HepG2 (cell line): Measurements from ENCODE around the gene UBTF. TPM values are rescaled to one million over a fixed set of nuclear protein-coding genes. Genes with fewer than 3 reads are reported as not detected.

Source experiments
- ARNTL ChIP-seq: sonication (generic); formaldehyde crosslinking; IDR thresholded peaks from 2 replicates; pipeline ENCODE4 v1.4.0; 2020; ENCODE audit warnings: mild to moderate bottlenecking, missing genetic modification reagents
- ATAD3A ChIP-seq: sonication (generic); formaldehyde crosslinking; IDR thresholded peaks from 2 replicates; pipeline ENCODE4 v1.4.0; 2020; ENCODE audit warnings: missing genetic modification reagents
- CHD4 ChIP-seq: fragments of 200-600 bp; sonication (generic); IDR thresholded peaks from 2 replicates; pipeline ENCODE4 v1.7.0; 2017; ENCODE audit warnings: mild to moderate bottlenecking, low read length, borderline replicate concordance
- FLYWCH1 ChIP-seq: sonication (generic); formaldehyde crosslinking; IDR thresholded peaks from 2 replicates; pipeline ENCODE4 v1.8.1; 2023; ENCODE audit warnings: mild to moderate bottlenecking, missing genetic modification reagents
- GPN1 ChIP-seq: sonication (generic); formaldehyde crosslinking; IDR thresholded peaks from 2 replicates; pipeline ENCODE4 v1.5.1; 2020; ENCODE audit warnings: missing genetic modification reagents, borderline replicate concordance
- HNRNPL ChIP-seq: fragments of 200-400 bp; formaldehyde crosslinking; IDR thresholded peaks from 2 replicates; pipeline ENCODE4 v1.6.1; 2017; ENCODE audit warnings: mild to moderate bottlenecking, low read depth, low read length
- JUN ChIP-seq: sonication (generic); formaldehyde crosslinking; IDR thresholded peaks from 2 replicates; pipeline ENCODE4 v1.4.0; 2020; ENCODE audit warnings: mild to moderate bottlenecking, missing genetic modification reagents
- LCORL ChIP-seq, 2 experiments: fragments of 450-650 bp in 1 of 2; sonication (generic) in 1 of 2; formaldehyde crosslinking in 1 of 2; IDR thresholded peaks; 2 replicates each; pipeline versions ENCODE4 v1.5.0 to v1.6.1; 2017 to 2020; ENCODE audit warnings: antibody characterized with exemption in 1 of 2, missing genetic modification reagents in 1 of 2
- MBD4 ChIP-seq: IDR thresholded peaks from 2 replicates; pipeline ENCODE4 v1.6.1; 2012; ENCODE audit warnings: low read length, inconsistent platforms, borderline replicate concordance
- NFRKB ChIP-seq: fragments of 450-650 bp; IDR thresholded peaks from 2 replicates; pipeline ENCODE4 v1.6.1; 2017
- NR1H2 ChIP-seq: sonication (generic); formaldehyde crosslinking; IDR thresholded peaks from 2 replicates; pipeline ENCODE4 v1.8.1; 2022; ENCODE audit warnings: low read depth, missing genetic modification reagents, borderline replicate concordance
- PTBP1 ChIP-seq: fragments of 200-400 bp; formaldehyde crosslinking; IDR thresholded peaks from 2 replicates; pipeline ENCODE4 v1.6.1; 2018; ENCODE audit warnings: low read length, low read depth; ENCODE audit not compliant: poor library complexity, severe bottlenecking
- RCOR2 ChIP-seq: IDR thresholded peaks from 2 replicates; pipeline ENCODE4 v1.6.1; 2016; ENCODE audit warnings: missing biosample characterization, missing genetic modification reagents
- REPIN1 ChIP-seq: sonication (generic); formaldehyde crosslinking; IDR thresholded peaks from 2 replicates; pipeline ENCODE4 v1.8.0; 2022; ENCODE audit warnings: missing genetic modification reagents, low read depth, mild to moderate bottlenecking, borderline replicate concordance
- SOX5 ChIP-seq: IDR thresholded peaks from 2 replicates; pipeline ENCODE4 v1.6.1; 2016; ENCODE audit warnings: borderline replicate concordance
- ZNF235 ChIP-seq: sonication (generic); formaldehyde crosslinking; IDR thresholded peaks from 2 replicates; pipeline ENCODE4 v1.8.1; 2023; ENCODE audit warnings: mild to moderate bottlenecking, missing genetic modification reagents, borderline replicate concordance
- ZNF253 ChIP-seq: sonication (generic); formaldehyde crosslinking; IDR thresholded peaks from 2 replicates; pipeline ENCODE4 v1.8.0; 2022; ENCODE audit warnings: mild to moderate bottlenecking, missing genetic modification reagents, borderline replicate concordance
- ZNF282 ChIP-seq: fragments of 450-650 bp; IDR thresholded peaks from 2 replicates; pipeline ENCODE4 v1.6.1; 2018; ENCODE audit not compliant: partially characterized antibody
- ZNF441 ChIP-seq: sonication (generic); formaldehyde crosslinking; IDR thresholded peaks from 2 replicates; pipeline ENCODE4 v1.7.0; 2021; ENCODE audit warnings: missing genetic modification reagents, borderline replicate concordance
- ZNF496 ChIP-seq: sonication (generic); formaldehyde crosslinking; IDR thresholded peaks from 2 replicates; pipeline ENCODE4 v1.8.1; 2023; ENCODE audit warnings: mild to moderate bottlenecking, moderate library complexity, missing genetic modification reagents; ENCODE audit not compliant: insufficient replicate concordance
- ZNF720 ChIP-seq: sonication (generic); formaldehyde crosslinking; IDR thresholded peaks from 2 replicates; pipeline ENCODE4 v1.4.0; 2020; ENCODE audit warnings: missing genetic modification reagents
- ZNF790 ChIP-seq: sonication (generic); formaldehyde crosslinking; IDR thresholded peaks from 2 replicates; pipeline ENCODE4 v1.8.0; 2022; ENCODE audit warnings: missing genetic modification reagents, mild to moderate bottlenecking, borderline replicate concordance
- ZSCAN9 ChIP-seq: IDR thresholded peaks from 2 replicates; pipeline ENCODE4 v1.6.1; 2016; ENCODE audit warnings: borderline replicate concordance
- polyA plus RNA-seq, 8 experiments: library from polyadenylated mRNA; depleted of rRNA in 3 of 8; stranded (reverse) in 7 of 8; unstranded in 1 of 8; fragments of >200 nt; fragmentation: Illumina TruSeq in 4 of 8; extraction: Trizol in 4 of 8; gene quantifications; 2 replicates each; pipeline versions ENCODE4 v1.2.1 to v1.2.3, GENCODE V29; 2011 to 2016; ENCODE audit warnings: low read depth in 4 of 8, missing spikeins in 1 of 8, mixed read lengths in 1 of 8; ENCODE audit not compliant: insufficient read depth in 1 of 8
- total RNA-seq, 5 experiments: library from RNA; depleted of rRNA; stranded (reverse); fragments of >200 nt; fragmentation: Illumina TruSeq; extraction: Trizol; gene quantifications; 2 replicates each; pipeline ENCODE4 v1.2.3, GENCODE V29; 2016; ENCODE audit warnings: low read depth in 1 of 5
- TF ChIP-seq, protein P1 (sequence below): sonication (generic); formaldehyde crosslinking; IDR thresholded peaks from 2 replicates; pipeline ENCODE4 v1.4.0; 2020; ENCODE audit warnings: mild to moderate bottlenecking, missing genetic modification reagents
- TF ChIP-seq, protein P2 (sequence below): IDR thresholded peaks from 2 replicates; pipeline ENCODE4 v1.6.1; 2016; ENCODE audit warnings: control low read depth
- TF ChIP-seq, protein P3 (sequence below): sonication (generic); formaldehyde crosslinking; conservative IDR thresholded peaks from 2 replicates; pipeline ENCODE4 v1.4.0; 2020; ENCODE audit warnings: missing genetic modification reagents

The UBTF gene
- total and polyA plus RNA-seq, 2 of the 13 experiments (the other 11 are each of a cell fraction or from before 2014, with no cell fraction given), result 15.2 to 60.9 TPM

DNA sequence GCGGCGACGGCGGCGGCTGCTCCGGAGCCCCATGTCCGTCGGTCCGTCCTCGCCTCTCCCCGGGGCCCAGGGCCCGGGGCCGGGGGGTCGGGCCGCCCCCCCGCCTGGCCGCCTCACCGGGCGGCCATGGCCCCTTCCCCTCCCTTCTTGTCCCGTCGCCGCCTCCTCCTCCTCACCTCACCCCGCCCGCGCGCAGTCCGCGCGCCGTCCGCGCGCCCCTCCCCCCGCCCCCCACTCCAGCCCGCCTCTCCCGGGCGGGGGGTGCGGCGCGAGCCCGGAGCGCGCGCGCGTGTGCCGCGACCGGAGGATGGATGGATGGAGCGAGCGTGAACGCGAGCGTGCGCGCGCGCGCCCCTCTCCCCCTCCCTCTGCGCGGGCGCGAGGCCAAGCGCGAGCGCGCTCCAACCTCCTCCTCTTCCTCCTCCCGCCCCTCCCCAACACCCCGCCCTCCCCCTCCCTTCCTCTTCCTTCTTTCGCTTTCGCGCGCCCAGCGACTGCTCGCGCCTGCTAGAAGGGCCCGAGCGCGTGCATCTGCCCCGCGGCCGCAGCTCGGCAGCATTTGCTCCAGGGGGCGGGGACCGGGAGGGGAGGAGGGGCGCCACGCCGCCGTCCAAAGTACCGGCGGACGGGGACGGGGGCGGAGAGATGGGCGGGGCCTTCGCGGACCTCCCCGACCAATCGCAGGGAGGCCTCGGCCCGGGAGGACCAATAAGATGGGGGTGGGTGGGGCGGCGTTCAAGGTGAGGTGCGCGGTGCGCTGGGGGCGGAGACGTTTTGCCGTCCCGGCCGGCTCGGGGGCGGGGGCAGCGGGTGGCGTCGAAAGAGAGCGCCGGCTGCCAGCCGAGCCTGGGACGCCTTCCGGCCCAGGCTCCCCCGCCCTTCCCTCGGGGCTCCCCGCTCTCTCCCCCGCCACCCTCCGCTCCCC lies 19.7 kb downstream of the UBTF start, which contains the start of gene ATXN7L3 (continued):
- TF ChIP-seq HNRNPL, result no peak
- TF ChIP-seq REPIN1 (CRISPR knock-in tag), result no peak
- TF ChIP-seq, protein P1, sequence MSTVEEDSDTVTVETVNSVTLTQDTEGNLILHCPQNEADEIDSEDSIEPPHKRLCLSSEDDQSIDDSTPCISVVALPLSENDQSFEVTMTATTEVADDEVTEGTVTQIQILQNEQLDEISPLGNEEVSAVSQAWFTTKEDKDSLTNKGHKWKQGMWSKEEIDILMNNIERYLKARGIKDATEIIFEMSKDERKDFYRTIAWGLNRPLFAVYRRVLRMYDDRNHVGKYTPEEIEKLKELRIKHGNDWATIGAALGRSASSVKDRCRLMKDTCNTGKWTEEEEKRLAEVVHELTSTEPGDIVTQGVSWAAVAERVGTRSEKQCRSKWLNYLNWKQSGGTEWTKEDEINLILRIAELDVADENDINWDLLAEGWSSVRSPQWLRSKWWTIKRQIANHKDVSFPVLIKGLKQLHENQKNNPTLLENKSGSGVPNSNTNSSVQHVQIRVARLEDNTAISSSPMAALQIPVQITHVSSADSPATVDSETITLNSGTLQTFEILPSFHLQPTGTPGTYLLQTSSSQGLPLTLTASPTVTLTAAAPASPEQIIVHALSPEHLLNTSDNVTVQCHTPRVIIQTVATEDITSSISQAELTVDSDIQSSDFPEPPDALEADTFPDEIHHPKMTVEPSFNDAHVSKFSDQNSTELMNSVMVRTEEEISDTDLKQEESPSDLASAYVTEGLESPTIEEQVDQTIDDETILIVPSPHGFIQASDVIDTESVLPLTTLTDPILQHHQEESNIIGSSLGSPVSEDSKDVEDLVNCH (CRISPR knock-in tag), result 0 out of 2 replicates have a peak, but pooled peaks have one; percentile 14
- no peak for TF ChIP-seq ZNF253 (CRISPR knock-in tag)
- TF ChIP-seq GPN1 (CRISPR knock-in tag), result no peak
- no peak for TF ChIP-seq ZSCAN9 (CRISPR knock-in tag)
- TF ChIP-seq ZNF790, result no peak
- TF ChIP-seq, protein P2, sequence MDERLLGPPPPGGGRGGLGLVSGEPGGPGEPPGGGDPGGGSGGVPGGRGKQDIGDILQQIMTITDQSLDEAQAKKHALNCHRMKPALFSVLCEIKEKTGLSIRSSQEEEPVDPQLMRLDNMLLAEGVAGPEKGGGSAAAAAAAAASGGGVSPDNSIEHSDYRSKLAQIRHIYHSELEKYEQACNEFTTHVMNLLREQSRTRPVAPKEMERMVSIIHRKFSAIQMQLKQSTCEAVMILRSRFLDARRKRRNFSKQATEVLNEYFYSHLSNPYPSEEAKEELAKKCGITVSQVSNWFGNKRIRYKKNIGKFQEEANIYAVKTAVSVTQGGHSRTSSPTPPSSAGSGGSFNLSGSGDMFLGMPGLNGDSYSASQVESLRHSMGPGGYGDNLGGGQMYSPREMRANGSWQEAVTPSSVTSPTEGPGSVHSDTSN (CRISPR knock-in tag), result no peak
- no peak for TF ChIP-seq ZNF282
- TF ChIP-seq SOX5, result no peak
- no peak for TF ChIP-seq JUN (CRISPR knock-in tag)
- no peak for TF ChIP-seq ZNF441
- TF ChIP-seq PTBP1, result no peak
- no peak for TF ChIP-seq ATAD3A
- no peak for TF ChIP-seq ZNF496 (CRISPR knock-in tag)
- no peak for TF ChIP-seq NFRKB
- no peak for TF ChIP-seq FLYWCH1 (CRISPR knock-in tag)
- TF ChIP-seq, protein P3, sequence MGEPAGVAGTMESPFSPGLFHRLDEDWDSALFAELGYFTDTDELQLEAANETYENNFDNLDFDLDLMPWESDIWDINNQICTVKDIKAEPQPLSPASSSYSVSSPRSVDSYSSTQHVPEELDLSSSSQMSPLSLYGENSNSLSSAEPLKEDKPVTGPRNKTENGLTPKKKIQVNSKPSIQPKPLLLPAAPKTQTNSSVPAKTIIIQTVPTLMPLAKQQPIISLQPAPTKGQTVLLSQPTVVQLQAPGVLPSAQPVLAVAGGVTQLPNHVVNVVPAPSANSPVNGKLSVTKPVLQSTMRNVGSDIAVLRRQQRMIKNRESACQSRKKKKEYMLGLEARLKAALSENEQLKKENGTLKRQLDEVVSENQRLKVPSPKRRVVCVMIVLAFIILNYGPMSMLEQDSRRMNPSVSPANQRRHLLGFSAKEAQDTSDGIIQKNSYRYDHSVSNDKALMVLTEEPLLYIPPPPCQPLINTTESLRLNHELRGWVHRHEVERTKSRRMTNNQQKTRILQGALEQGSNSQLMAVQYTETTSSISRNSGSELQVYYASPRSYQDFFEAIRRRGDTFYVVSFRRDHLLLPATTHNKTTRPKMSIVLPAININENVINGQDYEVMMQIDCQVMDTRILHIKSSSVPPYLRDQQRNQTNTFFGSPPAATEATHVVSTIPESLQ, result no peak
- no peak for TF ChIP-seq RCOR2 (CRISPR knock-in tag)
- TF ChIP-seq ARNTL (CRISPR knock-in tag), result no peak; the same call in 1 of the 2 replicates
- TF ChIP-seq CHD4, result no peak
- TF ChIP-seq ZNF235, result no peak
- no peak for TF ChIP-seq ZNF720 (CRISPR knock-in tag)
- TF ChIP-seq NR1H2 (CRISPR knock-in tag), result no peak
- no peak for TF ChIP-seq MBD4
- TF ChIP-seq LCORL (IDR thresholded peaks at IDR 0.05), result no peak
- TF ChIP-seq LCORL (CRISPR knock-in tag; IDR thresholded peaks at IDR 0.05), result peak; percentile 79; the same call in 1 of the 2 replicates
